IMR-90 (cell line): ENCODE results near the gene LMO2. TPM values are rescaled to one million over a fixed set of nuclear protein-coding genes. Genes with fewer than 3 reads are reported as not detected.
A peak's percentile ranks its signal among the peaks of the same experiment; 100 is the strongest.

ENCODE experiments used
- ATAC-seq: fragments of 200-7000 bp; cut with Tn5 transposase; 2 replicates; pipeline ENCODE4 v1.9.1; 2020; ENCODE audit warnings: low read depth, mild to moderate bottlenecking, moderate library complexity
- Bru-seq: library from RNA; stranded (reverse); fragments of 400-500 nt; gene quantifications from one replicate; lab custom pipeline; 2021; lab: Mats Ljungman, UMichigan
- BruChase-seq, 2 experiments: library from RNA; stranded (reverse); fragments of 400-500 nt; gene quantifications; one replicate each; lab custom pipeline; 2021; lab: Mats Ljungman, UMichigan
- BruUV-seq: library from RNA; stranded (reverse); fragments of 400-500 nt; replicated peaks from 2 replicates; lab custom pipeline; 2021; lab: Mats Ljungman, UMichigan
- CTCF ChIA-PET: fragments of 300-600 bp; formaldehyde crosslinking; extraction: SDS; loops from one replicate; lab custom pipeline; 2021; ENCODE audit warnings: antibody characterized with exemption; lab: Yijun Ruan, JAX
- POLR2A ChIA-PET: fragments of 300-600 bp; sonication (Branson Sonifier 250); formaldehyde crosslinking; loops from one replicate; lab custom pipeline; 2022; ENCODE audit warnings: antibody characterized with exemption; ENCODE audit not compliant: unreplicated experiment; lab: Charles Lee
- DNase-seq: peaks from one replicate; pipeline ENCODE4 v3.0.0; 2013
- H2AFZ ChIP-seq: replicated peaks from 2 replicates; pipeline ENCODE3; 2013; ENCODE audit warnings: low read length, mild to moderate bottlenecking; ENCODE audit not compliant: poor library complexity
- H2AK5ac ChIP-seq: 2 replicates; pipeline ENCODE4 v1.6.1; 2013; ENCODE audit warnings: low read depth, low read length, inconsistent platforms
- H2AK9ac ChIP-seq: replicated peaks from 2 replicates; pipeline ENCODE3; 2013; ENCODE audit warnings: mild to moderate bottlenecking, low read depth, low read length, moderate library complexity; ENCODE audit not compliant: poor library complexity
- H2BK120ac ChIP-seq: 2 replicates; pipeline ENCODE4 v1.6.1; 2013; ENCODE audit warnings: low read depth, low read length, inconsistent platforms
- H2BK15ac ChIP-seq: 3 replicates; pipeline ENCODE4 v1.6.1; 2013; ENCODE audit warnings: low read depth, low read length, inconsistent platforms
- H2BK20ac ChIP-seq: 2 replicates; pipeline ENCODE4 v1.6.1; 2013; ENCODE audit warnings: low read depth, mild to moderate bottlenecking, inconsistent platforms, low read length, moderate library complexity
- H2BK5ac ChIP-seq: 2 replicates; pipeline ENCODE4 v1.6.1; 2013; ENCODE audit warnings: mild to moderate bottlenecking, low read depth, low read length, inconsistent platforms; ENCODE audit not compliant: poor library complexity, severe bottlenecking
- H3K14ac ChIP-seq: replicated peaks from 2 replicates; pipeline ENCODE4 v1.6.1; 2013; ENCODE audit warnings: low read depth, low read length, inconsistent platforms
- H3K18ac ChIP-seq: 2 replicates; pipeline ENCODE4 v1.6.1; 2013; ENCODE audit warnings: low read depth, low read length, control low read depth
- H3K23ac ChIP-seq: 2 replicates; pipeline ENCODE4 v1.6.1; 2013; ENCODE audit warnings: low read depth, low read length, inconsistent platforms
- H3K27ac ChIP-seq: 2 replicates; pipeline ENCODE4 v1.5.1; 2013; ENCODE audit warnings: mild to moderate bottlenecking, control low read depth, low read length; ENCODE audit not compliant: insufficient read depth
- H3K27me3 ChIP-seq: 2 replicates; pipeline ENCODE4 v1.6.1; 2013; ENCODE audit warnings: low read length; ENCODE audit not compliant: control insufficient read depth, insufficient read depth
- H3K36me3 ChIP-seq: 2 replicates; pipeline ENCODE4 v1.6.1; 2013; ENCODE audit warnings: low read length, mixed read lengths; ENCODE audit not compliant: control insufficient read depth, insufficient read depth
- H3K4ac ChIP-seq: 2 replicates; pipeline ENCODE4 v1.6.1; 2013; ENCODE audit warnings: low read depth, low read length, inconsistent platforms
- H3K4me1 ChIP-seq: 2 replicates; pipeline ENCODE4 v1.6.1; 2013; ENCODE audit warnings: low read length, mixed read lengths; ENCODE audit not compliant: control insufficient read depth, insufficient read depth
- H3K4me2 ChIP-seq: 2 replicates; pipeline ENCODE4 v1.6.1; 2013; ENCODE audit warnings: low read depth, mild to moderate bottlenecking, control low read depth, low read length, moderate library complexity
- H3K4me3 ChIP-seq: 2 replicates; pipeline ENCODE4 v1.5.1; 2013; ENCODE audit warnings: low read depth, mild to moderate bottlenecking, control low read depth, low read length, moderate library complexity; ENCODE audit not compliant: insufficient read depth
- H3K56ac ChIP-seq: 2 replicates; pipeline ENCODE4 v1.6.1; 2013; ENCODE audit warnings: low read length, inconsistent platforms; ENCODE audit not compliant: insufficient read depth; ENCODE audit errors: extremely low read depth
- H3K79me1 ChIP-seq, 2 experiments: 2 replicates each; pipeline ENCODE4 v1.6.1; 2013; ENCODE audit warnings: low read length in 2 of 2, inconsistent platforms in 1 of 2, low read depth in 1 of 2
- H3K9ac ChIP-seq: 2 replicates; pipeline ENCODE4 v1.6.1; 2013; ENCODE audit warnings: low read depth, low read length, control low read depth
- H3K9me1 ChIP-seq: 2 replicates; pipeline ENCODE4 v1.6.1; 2013; ENCODE audit warnings: low read length, inconsistent platforms; ENCODE audit not compliant: insufficient read depth
- H3K9me3 ChIP-seq: 2 replicates; pipeline ENCODE4 v1.6.1; 2013; ENCODE audit warnings: low read length; ENCODE audit not compliant: control insufficient read depth, insufficient read depth
- H4K20me1 ChIP-seq: 2 replicates; pipeline ENCODE4 v1.6.1; 2013; ENCODE audit warnings: low read length, inconsistent platforms; ENCODE audit not compliant: insufficient read depth
- H4K5ac ChIP-seq: 2 replicates; pipeline ENCODE4 v1.6.1; 2013; ENCODE audit warnings: mild to moderate bottlenecking, low read depth, low read length, control low read depth
- H4K8ac ChIP-seq, 2 experiments: 2 replicates each; pipeline ENCODE4 v1.6.1; 2013; ENCODE audit warnings: low read depth in 2 of 2, low read length in 2 of 2, control low read depth in 1 of 2, inconsistent platforms in 1 of 2
- H4K91ac ChIP-seq: 2 replicates; pipeline ENCODE4 v1.6.1; 2013; ENCODE audit warnings: low read depth, low read length, inconsistent platforms; ENCODE audit not compliant: insufficient read depth
- CEBPB ChIP-seq: IDR thresholded peaks from 2 replicates; pipeline ENCODE4 v1.6.1; 2012; ENCODE audit warnings: low read depth, low read length, improper control_type of control experiment
- MAZ ChIP-seq: IDR thresholded peaks from 2 replicates; pipeline ENCODE4 v1.6.1; 2012; ENCODE audit warnings: low read depth, mild to moderate bottlenecking, low read length, improper control_type of control experiment, moderate library complexity, borderline replicate concordance
- POLR2A ChIP-seq: IDR thresholded peaks from 2 replicates; pipeline ENCODE4 v1.6.1; 2012; ENCODE audit warnings: mild to moderate bottlenecking, low read depth, low read length
- WGBS, 2 experiments: methylation state at CpG; one replicate each; pipeline versions ENCODE4 v1.1.5 to v1.1.7; 2013; ENCODE audit warnings: missing lambda C conversion rate in 2 of 2; ENCODE audit not compliant: insufficient read length in 1 of 2; ENCODE audit errors: extremely low coverage in 2 of 2; 5-methylcytosine and 5-hydroxymethylcytosine counted together
- dilution Hi-C: fragments of 300-500 bp; cut with HindIII; formaldehyde crosslinking; loops from one replicate; pipeline ENCODE4 v1.14.3; 2018; ENCODE audit warnings: low sequenced_read_pairs; ENCODE audit not compliant: unreplicated experiment
- in situ Hi-C: fragments of 300-500 bp; cut with MboI; formaldehyde crosslinking; loops from 3 replicates; pipeline ENCODE4 v1.14.3; 2019; ENCODE audit warnings: low sequenced_read_pairs, inconsistent platforms, mixed read lengths
- intact Hi-C: fragments of 100-400 bp; cut with micrococcal nuclease; formaldehyde crosslinking; loops from 2 replicates; pipeline ENCODE4 v1.10.0; 2022
- long read RNA-seq: library from polyadenylated mRNA; unstranded; transcript quantifications from one replicate; pipeline ENCODE4 v2.0.0, GENCODE V29; 2021; ENCODE audit not compliant: unreplicated experiment
- polyA plus RNA-seq, 3 experiments: library from polyadenylated mRNA; depleted of rRNA; stranded (reverse); fragments of >200 nt; gene quantifications; 2 replicates each; pipeline ENCODE4 v1.2.3, GENCODE V29; 2012; ENCODE audit warnings: low replicate concordance in 1 of 3
- total RNA-seq: library from RNA; depleted of rRNA; stranded (reverse); fragments of >200 nt; gene quantifications from 2 replicates; pipeline ENCODE4 v1.2.3, GENCODE V29; 2012; rRNA removed

The LMO2 gene
- not detected in 2 replicates for total RNA-seq
- 0.04 TPM in 1 of 2 replicates, not detected in the other for polyA plus RNA-seq (2012; rRNA removed)
- not detected in 2 replicates for polyA plus RNA-seq (2012; cell fraction: cytosol; rRNA removed)
- 0.05 TPM in 1 of 2 replicates, not detected in the other for polyA plus RNA-seq (2012; cell fraction: nucleus; rRNA removed; ENCODE audit: low replicate concordance)
- not detected for Bru-seq, nascent RNA
- not detected for BruChase-seq, experiment 1, labeled RNA remaining after a 6-hour chase
- not detected for BruChase-seq, experiment 2, labeled RNA remaining after a 2-hour chase
- long read RNA-seq: 0 reads

- H2BK120ac ChIP-seq: no peak within 1 kb of the TSS
- no peaks in the 10 kb centered on the region for H3K36me3 ChIP-seq
- no peaks in the 10 kb centered on the region for H3K79me1 ChIP-seq
- H2BK15ac ChIP-seq: no peak within 1 kb of the TSS
- no peak within 1 kb of the TSS for H2BK20ac ChIP-seq
- H2AK5ac ChIP-seq: no peak within 1 kb of the TSS
- no peak within 1 kb of the TSS for H4K8ac ChIP-seq
- H3K4me2 ChIP-seq: no peak within 1 kb of the TSS
- no peak for ATAC-seq
- H3K27me3 ChIP-seq: peaks cover 42% of the 10 kb centered on the region
- no peaks in the 10 kb centered on the region for H3K9me3 ChIP-seq
- DNase-seq: no peak
- TF ChIP-seq CEBPB (0 out of 2 replicates have a peak, but pooled peaks have one; percentile 0), POLR2A (no peak), MAZ (no peak)
- no peak within 1 kb of the TSS for H4K5ac ChIP-seq
- BruUV-seq: no TSS peak
- 74% methylated on average over 3 of the region's 9 CpGs; no CpG with 5 or more reads in 1 of the 2 experiments for WGBS, 2 experiments
- intact Hi-C loops (no loop called here), dilution Hi-C loops (no loop called here), in situ Hi-C loops (no loop called here)
- H3K4me3 ChIP-seq: no peak within 1 kb of the TSS
- H3K27ac ChIP-seq: no peak within 1 kb of the TSS
- no peaks in the 10 kb centered on the region for H3K4me1 ChIP-seq
- H3K9ac ChIP-seq: no peak within 1 kb of the TSS
- no peak within 1 kb of the TSS for H2AK9ac ChIP-seq
- ChIA-PET POLR2A (no interaction called here), CTCF (no interaction called here)
- no peak within 1 kb of the TSS for H3K4ac ChIP-seq
- no peak within 1 kb of the TSS for H3K23ac ChIP-seq
- H3K56ac ChIP-seq: no peak within 1 kb of the TSS
- H4K91ac ChIP-seq: no peak within 1 kb of the TSS
- no peak within 1 kb of the TSS for H2AFZ ChIP-seq
- H2BK5ac ChIP-seq: no peak within 1 kb of the TSS
- no peak within 1 kb of the TSS for H3K18ac ChIP-seq
- H4K20me1 ChIP-seq: no peaks in the 10 kb centered on the region
- H3K14ac ChIP-seq: no peak within 1 kb of the TSS
- H3K9me1 ChIP-seq: no peaks in the 10 kb centered on the region
Observed at GRCh38 chr11:33891714-33892327, at the start of gene LMO2. TSS of gene LMO2 (minus strand) at chr11:33892076. CDS start at chr11:33869716, 22,360 bp downstream.
